HG02943 (cell line): ENCODE measurements around the gene RCCD1.
"Not testable (repeated sequence)": the region's sequence is repeated elsewhere in the genome, so short reads cannot be mapped to it uniquely, and the experiment has no call there.

ENCODE experiments used
- ATAC-seq: cut with Tn5 transposase; IDR thresholded peaks from one replicate; pipeline ENCODE4 v1.9.1; 2021; ENCODE audit warnings: mild to moderate bottlenecking, low read depth, moderate library complexity; ENCODE audit not compliant: unreplicated experiment

RCCD1 gene

GRCh38 chr15:90917569-90917968 is 37.1 kb upstream of the RCCD1 start:
- ATAC-seq: no peak

GRCh38 chr15:90918034-90918788 is 36.5 kb upstream of the RCCD1 start:
- ATAC-seq: no peak

- ATAC-seq: no peak
Measured at GRCh38 chr15:90918835-90919234, 35.8 kb upstream of the RCCD1 start.

GRCh38 chr15:90921887-90922286 is 32.8 kb upstream of the RCCD1 start:
- no peak for ATAC-seq

GRCh38 chr15:90922712-90923322 is 31.9 kb upstream of the RCCD1 start:
- ATAC-seq: peak; percentile 75

- ATAC-seq: no peak
Measured at GRCh38 chr15:90924375-90924774, 30.3 kb upstream of the RCCD1 start.

- not testable (repeated sequence) for ATAC-seq
Measured at GRCh38 chr15:90926766-90927165, 27.9 kb upstream of the RCCD1 start.

- not testable (repeated sequence) for ATAC-seq
Measured at GRCh38 chr15:90928106-90928505, 26.6 kb upstream of the RCCD1 start.

- no peak for ATAC-seq
Measured at GRCh38 chr15:90929246-90930019, 25.3 kb upstream of the RCCD1 start.

GRCh38 chr15:90930861-90931574 is 23.7 kb upstream of the RCCD1 start:
- no peak for ATAC-seq

GRCh38 chr15:90931575-90931827 is 23.2 kb upstream of the RCCD1 start:
- ATAC-seq: no peak

GRCh38 chr15:90931828-90932659 is 22.6 kb upstream of the RCCD1 start, which contains the start of gene HDDC3:
HDDC3 (minus strand) TSS chr15:90932549; CDS start chr15:90932540, 9 bp downstream.
- ATAC-seq: peak; percentile 45

GRCh38 chr15:90932660-90932991 is 22.1 kb upstream of the RCCD1 start:
- no peak for ATAC-seq

- no peak for ATAC-seq
Measured at GRCh38 chr15:90933301-90933700, 21.4 kb upstream of the RCCD1 start.

GRCh38 chr15:90934256-90934948 is 20.3 kb upstream of the RCCD1 start:
- peak; percentile 24 for ATAC-seq

GRCh38 chr15:90934949-90935751 is 19.5 kb upstream of the RCCD1 start, which contains the start of gene UNC45A:
UNC45A (plus strand) TSS chr15:90935285; CDS start chr15:90935325, 40 bp downstream.
- peak; percentile 62 for ATAC-seq

- no peak for ATAC-seq
Measured at GRCh38 chr15:90936823-90937222, 17.9 kb upstream of the RCCD1 start.

- no peak for ATAC-seq
Measured at GRCh38 chr15:90938261-90938660, 16.4 kb upstream of the RCCD1 start.

GRCh38 chr15:90939756-90940155 is 14.9 kb upstream of the RCCD1 start:
- no peak for ATAC-seq
